Large intestine (tissue), 3 donors: ENCODE data around the gene CENPX. TPM values are rescaled to one million over a fixed set of nuclear protein-coding genes. Genes with fewer than 3 reads are reported as not detected.

Experiments
- DNase-seq, 2 donors: peaks; one replicate each; pipeline versions ENCODE4 v3.0.0 to v3.0.0-alpha.2; 2013
- H3K27ac ChIP-seq: one replicate; pipeline ENCODE4 v1.5.1; 2013; ENCODE audit warnings: low read length
- H3K27me3 ChIP-seq: 2 replicates; pipeline ENCODE4 v1.6.1; 2013; ENCODE audit warnings: low read length; ENCODE audit not compliant: control insufficient read depth, insufficient read depth
- H3K36me3 ChIP-seq: 2 replicates; pipeline ENCODE4 v1.6.1; 2013; ENCODE audit warnings: low read length; ENCODE audit not compliant: control insufficient read depth, insufficient read depth
- H3K4me1 ChIP-seq: one replicate; pipeline ENCODE4 v1.6.1; 2013; ENCODE audit warnings: low read length; ENCODE audit not compliant: control insufficient read depth, insufficient read depth
- H3K4me3 ChIP-seq: one replicate; pipeline ENCODE4 v1.5.1; 2013; ENCODE audit warnings: low read length
- H3K9me3 ChIP-seq: one replicate; pipeline ENCODE4 v1.6.1; 2013; ENCODE audit warnings: mild to moderate bottlenecking, low read depth, low read length, moderate library complexity; ENCODE audit not compliant: control insufficient read depth
- WGBS: methylation state at CpG from one replicate; pipeline ENCODE4 v1.1.5; 2013; ENCODE audit warnings: low lambda C conversion rate; ENCODE audit not compliant: insufficient coverage; 5-methylcytosine and 5-hydroxymethylcytosine counted together
- polyA plus RNA-seq: library from polyadenylated mRNA; unstranded; fragments of 120-200 nt; gene quantifications from one replicate; pipeline ENCODE4 v1.2.1, GENCODE V29; 2013

Gene CENPX
- polyA plus RNA-seq, 1 donor: 48.0 TPM

DNA sequence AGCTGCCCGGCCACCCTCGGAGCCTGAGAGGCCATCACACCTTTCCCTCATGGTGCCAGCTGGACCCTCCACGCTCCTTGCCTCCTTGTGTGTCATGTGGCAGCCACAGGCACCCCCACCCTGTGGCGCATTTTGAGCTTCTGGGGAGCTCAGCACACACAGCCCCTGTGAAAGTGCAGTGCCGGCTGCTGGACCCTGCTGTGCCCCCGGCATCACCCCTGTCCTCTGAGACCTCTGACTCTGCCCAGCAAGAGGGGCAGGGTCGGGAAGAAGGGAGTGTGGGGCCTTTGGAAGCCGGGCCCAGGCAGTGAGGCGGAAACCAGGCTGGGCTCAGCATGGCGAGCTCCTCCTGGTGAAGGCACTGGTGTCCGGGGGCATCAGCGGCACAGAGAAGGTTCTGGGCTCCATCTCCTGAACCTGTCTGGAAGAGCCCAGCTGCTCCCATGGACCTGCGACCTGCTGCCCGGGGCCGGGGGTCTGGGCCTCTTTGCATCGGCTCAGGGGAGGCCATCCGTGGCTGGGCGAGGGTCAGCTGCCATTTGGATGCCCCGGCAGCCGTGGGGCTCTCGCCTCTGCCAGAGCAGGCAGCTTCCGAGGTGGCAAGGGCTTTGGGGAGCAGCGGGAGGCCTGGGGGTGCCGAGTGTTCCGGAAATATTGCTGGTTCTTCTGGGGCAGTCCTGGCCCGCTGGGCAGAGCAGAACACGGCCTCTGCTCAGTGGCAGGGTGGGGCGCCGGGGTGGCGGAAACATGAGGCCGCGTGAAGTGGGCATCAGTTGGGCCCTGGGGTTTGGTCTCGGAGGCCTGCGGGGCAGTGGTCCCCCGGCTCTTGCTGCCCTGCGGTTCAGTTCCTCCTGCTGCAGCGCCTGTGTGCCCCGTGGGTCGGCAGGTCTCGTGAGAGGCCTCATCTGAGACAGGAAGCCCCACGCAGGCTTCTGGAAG, 17.9 kb downstream of the CENPX start:
- Histone ChIP-seq H3K4me1 (peaks cover 25% of the 10 kb centered on the region), H3K36me3 (peaks cover 6% of the 10 kb centered on the region), H3K27ac (no peak overlapping the region), H3K4me3 (no peak overlapping the region), H3K9me3 (no peaks in the 10 kb centered on the region), H3K27me3 (no peaks in the 10 kb centered on the region)
- no peak for DNase-seq
- WGBS: no CpG with 5 or more reads among the region's 41 CpGs

DNA sequence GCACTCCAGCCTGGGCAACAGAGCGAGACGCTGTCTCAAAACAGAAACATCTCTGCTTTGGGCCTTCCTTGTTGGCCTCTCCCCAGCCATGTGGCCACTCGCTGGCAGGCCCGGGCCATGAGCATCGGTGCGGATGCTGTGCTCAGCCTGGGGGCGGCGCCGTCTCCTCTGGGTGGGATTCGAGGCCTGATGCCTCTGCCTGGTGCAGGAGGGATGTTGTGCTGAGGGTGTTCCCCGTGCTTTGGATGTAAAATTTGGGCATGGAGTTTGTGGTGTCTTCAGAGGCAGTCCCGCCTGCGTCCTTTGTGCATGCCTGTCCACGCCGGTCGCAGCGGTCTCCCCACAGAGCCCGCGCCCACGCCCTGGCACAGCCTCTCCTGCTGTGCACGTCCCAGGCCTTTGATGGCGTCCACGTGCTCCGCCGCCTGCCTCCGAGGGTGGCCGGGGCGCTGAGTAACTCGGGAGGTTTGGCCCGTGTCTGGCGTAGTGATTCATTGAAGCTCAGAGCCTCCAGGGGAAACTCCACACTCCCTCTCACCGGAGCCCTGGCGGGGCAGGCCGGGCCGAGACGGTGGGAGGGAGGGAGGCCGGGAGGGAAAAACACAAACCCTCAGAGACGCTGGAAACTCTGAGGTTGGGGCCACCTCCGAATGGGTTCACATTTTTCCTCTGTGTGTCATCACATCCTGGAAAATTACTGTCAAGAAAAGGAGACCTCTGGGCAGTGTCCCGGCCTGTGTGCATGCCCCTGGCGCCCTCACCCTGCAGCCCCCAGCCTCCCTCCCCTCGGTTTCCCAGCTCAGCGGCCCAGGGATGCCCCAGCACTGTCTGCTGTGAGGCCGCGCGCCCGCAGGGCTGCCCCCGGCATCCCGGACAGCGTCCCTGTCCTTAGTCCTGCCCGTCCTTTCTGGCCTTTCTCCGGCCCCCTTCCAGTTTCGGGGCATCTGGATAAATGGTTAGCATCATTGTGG, 19.0 kb downstream of the CENPX start:
- Histone ChIP-seq H3K4me3 (no peak overlapping the region), H3K4me1 (peaks cover 25% of the 10 kb centered on the region), H3K27me3 (no peaks in the 10 kb centered on the region), H3K9me3 (no peaks in the 10 kb centered on the region), H3K27ac (no peak overlapping the region), H3K36me3 (peaks cover 4% of the 10 kb centered on the region)
- WGBS: no CpG with 5 or more reads among the region's 53 CpGs
- no peak for DNase-seq

DNA sequence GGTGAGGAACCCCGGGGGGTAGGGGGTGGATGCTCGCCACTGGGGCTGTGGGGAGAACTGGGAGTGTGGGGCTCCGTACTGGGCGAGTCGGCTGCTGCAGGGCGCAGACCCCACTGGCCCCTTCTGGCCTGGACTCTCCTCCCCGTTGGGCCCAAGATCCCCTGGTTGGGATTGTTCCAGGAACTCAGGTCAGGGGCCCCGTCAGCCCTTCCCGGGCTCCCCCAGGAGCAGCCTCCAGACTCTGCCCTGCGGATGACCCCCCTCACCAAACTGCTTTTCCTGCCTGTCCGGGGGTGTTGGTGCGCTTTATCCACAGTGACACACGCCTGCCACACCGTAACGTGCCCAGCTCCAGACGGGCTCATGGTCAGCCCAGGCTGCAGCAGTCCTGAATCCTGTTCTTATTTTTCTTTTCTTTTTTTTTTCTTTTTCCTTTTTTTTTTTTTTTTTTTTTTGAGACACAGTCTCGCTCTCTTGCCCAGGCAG, 21.1 kb downstream of the CENPX start:
- H3K36me3 ChIP-seq: peaks cover 9% of the 10 kb centered on the region
- DNase-seq: peak in 1 of 2 donors; percentile 46
- H3K4me1 ChIP-seq: peaks cover 25% of the 10 kb centered on the region
- H3K9me3 ChIP-seq: no peaks in the 10 kb centered on the region
- no peak overlapping the region for H3K4me3 ChIP-seq
- whole genome bisulfite sequencing: 77% methylated on average over 5 of the region's 17 CpGs
- H3K27me3 ChIP-seq: no peaks in the 10 kb centered on the region
- peak overlapping the region; percentile 69 for H3K27ac ChIP-seq

GRCh38 chr17:82000803-82001570, 21.7 kb downstream of the CENPX start:
- Histone ChIP-seq H3K9me3 (no peaks in the 10 kb centered on the region), H3K4me3 (no peak overlapping the region), H3K27ac (peak overlapping the region; percentile 69), H3K27me3 (no peaks in the 10 kb centered on the region), H3K36me3 (peaks cover 11% of the 10 kb centered on the region), H3K4me1 (peaks cover 25% of the 10 kb centered on the region)
- WGBS: no CpG with 5 or more reads among the region's 32 CpGs
- DNase-seq: peak; percentile 85 to 93

DNA sequence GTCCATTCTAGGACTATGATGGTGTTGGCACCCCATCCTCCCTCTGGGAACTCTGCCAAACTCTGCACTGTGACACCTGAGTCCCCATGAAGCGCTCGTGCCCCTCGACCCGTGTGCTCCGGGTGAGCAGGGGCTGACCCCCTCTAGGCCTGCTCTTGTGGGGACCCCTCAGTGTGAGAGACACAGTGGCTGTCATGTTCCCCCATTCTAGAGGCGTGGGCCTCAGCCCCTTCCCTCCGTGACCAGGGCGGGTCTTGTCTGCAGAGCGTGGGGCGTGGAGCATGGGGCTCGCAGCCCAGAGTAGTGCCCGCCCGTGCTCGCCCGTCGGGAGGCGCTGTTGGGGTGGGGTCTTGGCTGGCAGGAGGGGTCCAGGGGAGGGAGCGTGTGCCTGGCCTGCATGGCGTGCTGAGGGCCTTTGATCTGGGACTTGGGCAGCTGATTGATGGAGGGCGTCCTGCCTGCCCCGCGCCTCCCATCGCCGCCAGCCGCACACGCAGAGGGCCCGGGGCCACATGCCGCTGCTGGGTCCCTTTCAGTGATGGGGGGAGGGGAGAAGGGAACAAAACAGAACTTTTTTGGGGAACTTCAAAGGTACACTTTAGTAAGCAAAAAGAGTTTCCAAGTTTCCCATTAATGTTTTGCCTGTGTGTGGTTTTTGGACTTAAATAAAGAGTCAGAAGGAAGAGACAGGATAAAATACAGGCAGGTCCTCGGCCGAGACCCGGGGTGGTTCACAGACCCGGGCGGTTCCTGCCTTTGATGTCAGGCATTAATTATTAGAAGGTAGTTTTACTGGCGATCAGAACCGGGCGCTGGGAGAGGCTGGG, 22.5 kb downstream of the CENPX start:
- DNase-seq: peak in 1 of 2 donors; percentile 40
- Histone ChIP-seq H3K27ac (peak overlapping the region; percentile 22), H3K4me3 (no peak overlapping the region), H3K36me3 (peaks cover 18% of the 10 kb centered on the region), H3K4me1 (peaks cover 25% of the 10 kb centered on the region), H3K9me3 (no peaks in the 10 kb centered on the region), H3K27me3 (no peaks in the 10 kb centered on the region)
- no CpG with 5 or more reads among the region's 36 CpGs for WGBS

GRCh38 chr17:81999587-81999975, 23.1 kb downstream of the CENPX start:
- Histone ChIP-seq H3K4me3 (no peak overlapping the region), H3K4me1 (peaks cover 25% of the 10 kb centered on the region), H3K27ac (no peak overlapping the region), H3K27me3 (no peaks in the 10 kb centered on the region), H3K9me3 (no peaks in the 10 kb centered on the region), H3K36me3 (peaks cover 20% of the 10 kb centered on the region)
- WGBS: no CpG with 5 or more reads among the region's 12 CpGs
- DNase-seq: no peak

- DNase-seq: no peak
- Histone ChIP-seq H3K4me1 (peaks cover 25% of the 10 kb centered on the region), H3K36me3 (peaks cover 21% of the 10 kb centered on the region), H3K27ac (no peak overlapping the region), H3K4me3 (no peak overlapping the region), H3K9me3 (no peaks in the 10 kb centered on the region), H3K27me3 (no peaks in the 10 kb centered on the region)
- no CpG with 5 or more reads among the region's 14 CpGs for WGBS
Measured at GRCh38 chr17:81998691-81999438, 23.8 kb downstream of the CENPX start.

GRCh38 chr17:81998212-81998611, 24.5 kb downstream of the CENPX start:
- WGBS: 81% methylated on average over 3 of the region's 7 CpGs

More at GRCh38 chr17:81998212-81998611, 24.5 kb downstream of the CENPX start:
- Histone ChIP-seq H3K36me3 (peaks cover 25% of the 10 kb centered on the region), H3K9me3 (no peaks in the 10 kb centered on the region), H3K4me1 (peaks cover 21% of the 10 kb centered on the region), H3K27me3 (no peaks in the 10 kb centered on the region), H3K4me3 (no peak overlapping the region), H3K27ac (no peak overlapping the region)
- no peak for DNase-seq
